Measurements from ENCODE around the gene VTI1A.
A peak's percentile ranks its signal among the peaks of the same experiment; 100 is the strongest.

Gene VTI1A

GRCh38 chr10:112765717-112766235 is 318.8 kb downstream of the VTI1A start:
- DNase-seq, result peak; percentile 82

DNA sequence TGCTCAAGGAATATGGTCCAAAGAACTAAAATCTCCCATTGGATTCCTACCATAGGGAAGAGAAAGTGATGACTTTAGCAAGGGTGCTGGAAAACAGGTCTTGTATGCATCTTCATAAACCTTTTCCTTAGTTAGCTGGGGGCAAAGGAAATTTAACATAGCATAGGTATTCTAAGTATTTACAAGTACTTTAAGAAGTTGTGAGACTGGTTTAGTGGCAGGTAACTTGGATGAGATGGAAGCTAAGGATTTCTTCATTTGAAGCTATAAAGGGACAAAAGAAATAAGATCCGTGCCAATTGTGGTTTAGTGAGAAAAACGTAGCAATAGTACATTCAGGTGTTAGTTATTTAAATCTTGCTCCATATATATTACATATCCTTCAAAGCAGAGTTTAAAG is 319.6 kb downstream of the VTI1A start:
- no peak for DNase-seq

- DNase-seq, result no peak
Measured at GRCh38 chr10:112767156-112767555, 320.1 kb downstream of the VTI1A start.

GRCh38 chr10:112768121-112768520 is 321.1 kb downstream of the VTI1A start:
- DNase-seq, result no peak

GRCh38 chr10:112769081-112769480 is 322.1 kb downstream of the VTI1A start:
- DNase-seq, result no peak

GRCh38 chr10:112769611-112770370 is 322.8 kb downstream of the VTI1A start:
- no peak for DNase-seq

DNA sequence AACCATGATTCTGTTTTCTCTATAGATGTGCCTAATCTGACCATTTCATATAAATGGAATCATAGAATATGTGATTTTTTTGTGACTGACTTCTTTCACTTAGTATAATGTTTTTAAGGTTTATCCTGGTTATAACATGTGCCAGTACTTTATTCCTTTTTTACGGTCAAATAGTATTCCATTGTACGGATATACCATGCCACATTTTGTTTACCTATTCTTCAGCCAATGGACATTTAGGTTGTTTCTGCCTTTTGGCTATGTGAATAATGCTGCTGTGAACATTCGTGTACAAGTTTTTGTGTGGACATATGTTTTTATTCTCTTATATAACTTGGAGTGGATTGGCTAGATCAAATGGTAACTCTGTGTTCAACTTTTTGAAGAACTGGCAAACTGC is 324.7 kb downstream of the VTI1A start:
- no peak for DNase-seq

GRCh38 chr10:112773783-112774182 is 326.8 kb downstream of the VTI1A start:
- DNase-seq, result no peak

- DNase-seq, result no peak
Measured at GRCh38 chr10:112774210-112774609, 327.2 kb downstream of the VTI1A start.

GRCh38 chr10:112774798-112775197 is 327.8 kb downstream of the VTI1A start:
- DNase-seq, result no peak

- DNase-seq, result no peak
Measured at GRCh38 chr10:112775381-112775780, 328.4 kb downstream of the VTI1A start.

DNA sequence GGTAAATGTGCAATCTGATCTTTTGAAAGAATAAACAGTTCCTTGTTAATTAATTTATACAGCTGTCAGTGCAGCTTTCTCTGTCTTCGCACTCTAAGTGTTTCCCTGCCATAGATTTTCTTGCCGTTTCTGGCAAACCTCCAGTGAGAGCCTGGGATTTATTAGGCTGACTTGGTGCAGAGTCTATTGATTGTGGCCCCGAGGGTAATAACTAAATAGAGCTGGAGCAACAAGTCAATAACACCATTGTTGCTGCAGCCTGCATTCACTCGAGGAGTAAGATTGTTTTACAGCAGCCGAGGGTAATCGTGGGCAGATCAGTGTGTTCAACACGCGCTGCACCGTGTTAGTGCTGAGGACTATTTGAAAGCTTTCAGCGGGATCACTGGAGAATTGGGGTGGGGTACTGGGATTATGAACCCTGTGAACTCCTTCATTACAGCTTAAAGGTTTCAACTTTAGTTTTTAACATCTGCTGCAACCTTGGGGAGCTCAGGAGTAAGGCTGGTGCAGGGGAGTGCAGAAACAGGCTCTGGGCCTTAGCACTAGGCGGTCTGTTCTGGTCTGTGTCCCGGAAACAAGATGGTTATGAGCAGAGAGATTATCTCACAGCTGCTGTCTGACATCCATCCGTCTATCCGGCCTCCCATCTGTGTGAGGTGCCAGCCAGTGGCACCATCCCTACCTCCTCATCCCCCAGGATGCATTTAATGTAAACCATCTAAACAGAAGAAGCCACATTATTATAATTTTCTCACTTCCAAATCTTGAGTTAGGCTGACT is 329.1 kb downstream of the VTI1A start:
- DNase-seq, result peak; percentile 68

GRCh38 chr10:112778579-112778978 is 331.6 kb downstream of the VTI1A start:
- no peak for DNase-seq

DNA sequence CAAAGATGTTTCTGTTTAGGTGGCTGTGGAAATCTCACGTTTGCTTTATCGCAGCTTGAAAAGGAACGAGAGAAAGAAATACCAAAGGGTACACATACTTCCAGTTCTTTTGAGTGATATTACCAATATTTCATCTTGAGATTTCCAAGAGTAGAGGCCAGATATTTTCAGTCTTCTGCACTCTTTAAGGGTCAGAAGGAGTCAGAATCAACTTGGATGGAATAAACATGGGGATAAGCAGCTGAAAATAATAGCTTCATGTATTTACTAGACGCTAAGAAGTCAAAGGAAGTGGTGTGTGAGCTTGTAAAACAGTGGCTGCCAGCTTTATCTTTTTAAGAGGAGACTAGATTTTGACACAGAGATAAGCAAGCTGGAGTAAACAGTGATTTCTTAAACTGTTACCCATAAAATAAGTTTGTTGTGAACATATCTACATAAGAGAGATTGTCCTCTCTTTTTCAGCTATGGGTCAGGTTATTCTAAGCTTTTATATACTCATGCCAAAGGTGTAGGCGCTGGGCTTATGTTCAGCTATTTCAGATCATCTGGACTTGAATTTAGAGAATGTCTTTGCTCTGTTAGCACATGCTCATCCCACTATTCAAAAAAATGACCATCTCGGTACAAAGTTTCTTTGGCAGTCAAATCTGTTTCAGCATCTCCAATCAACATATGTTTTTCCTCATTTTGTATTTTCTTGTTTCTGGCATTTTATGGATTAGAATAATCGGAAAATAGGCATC is 332.2 kb downstream of the VTI1A start:
- DNase-seq, result no peak

DNA sequence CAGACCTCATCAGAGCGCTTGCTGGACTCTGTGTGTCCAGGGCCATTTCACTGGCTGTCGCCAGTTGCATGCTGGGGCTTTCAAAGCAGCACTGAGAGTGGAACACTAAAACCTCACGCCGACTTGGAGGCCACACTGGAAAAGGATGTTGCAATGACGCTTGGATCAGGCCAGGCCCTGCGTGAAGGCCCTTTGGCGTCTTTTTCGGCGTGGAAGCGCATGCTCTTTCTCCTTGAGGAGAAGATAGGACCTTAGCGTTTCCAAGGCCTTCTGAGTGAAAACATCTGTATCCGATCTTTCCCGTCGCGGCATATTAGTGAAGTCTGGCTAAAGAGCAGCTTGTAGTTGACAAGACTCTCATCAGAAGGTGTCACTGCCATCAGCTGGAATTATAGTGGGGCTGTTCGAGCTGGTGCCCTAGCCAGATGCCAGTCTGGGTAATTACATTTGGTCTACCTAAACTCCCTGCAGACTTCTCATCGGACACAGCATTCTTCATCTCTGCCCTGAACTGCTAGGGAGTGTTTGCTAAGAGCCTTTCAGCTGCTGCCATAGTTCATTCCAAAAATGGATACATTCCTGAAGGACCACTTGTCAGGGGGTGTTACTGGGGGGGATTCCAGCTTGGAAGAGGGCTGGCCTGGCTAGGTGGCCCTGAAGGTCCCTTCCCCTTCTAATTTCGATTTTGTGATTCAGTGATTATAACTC is 335.3 kb downstream of the VTI1A start:
- DNase-seq, result no peak

DNA sequence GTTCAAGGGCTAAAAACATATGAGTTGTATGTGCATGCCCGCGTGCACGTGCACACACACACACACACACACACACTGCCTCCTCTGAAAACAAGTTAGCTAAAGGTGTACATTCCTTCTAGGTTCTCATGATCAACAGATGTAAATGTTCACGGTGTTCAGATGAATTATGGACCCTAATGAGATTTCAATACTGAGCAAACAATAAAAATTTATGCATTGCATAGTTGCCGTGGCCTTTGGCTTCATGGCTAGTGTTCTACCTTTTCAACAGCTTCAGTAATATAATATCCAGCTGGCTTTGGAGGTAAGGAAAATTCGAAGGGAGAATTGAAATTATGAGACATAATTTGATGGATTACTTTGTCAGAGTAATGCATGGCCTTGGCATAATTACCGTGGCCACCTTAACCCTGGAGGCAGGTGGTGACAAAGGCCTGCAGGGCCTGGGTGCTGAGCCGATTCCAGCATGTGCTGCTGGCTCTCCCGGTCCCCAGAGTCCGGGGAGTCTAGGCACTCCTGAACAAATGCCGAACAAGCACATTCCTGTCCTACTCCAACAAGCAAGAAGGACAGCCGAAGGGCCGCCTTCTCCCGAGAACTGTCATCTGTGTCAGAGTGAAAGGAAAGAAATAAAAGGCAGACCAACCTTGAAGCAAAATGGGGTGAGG is 336.5 kb downstream of the VTI1A start:
- DNase-seq, result peak; percentile 75

GRCh38 chr10:112784022-112784461 is 337.0 kb downstream of the VTI1A start:
- DNase-seq, result no peak

DNA sequence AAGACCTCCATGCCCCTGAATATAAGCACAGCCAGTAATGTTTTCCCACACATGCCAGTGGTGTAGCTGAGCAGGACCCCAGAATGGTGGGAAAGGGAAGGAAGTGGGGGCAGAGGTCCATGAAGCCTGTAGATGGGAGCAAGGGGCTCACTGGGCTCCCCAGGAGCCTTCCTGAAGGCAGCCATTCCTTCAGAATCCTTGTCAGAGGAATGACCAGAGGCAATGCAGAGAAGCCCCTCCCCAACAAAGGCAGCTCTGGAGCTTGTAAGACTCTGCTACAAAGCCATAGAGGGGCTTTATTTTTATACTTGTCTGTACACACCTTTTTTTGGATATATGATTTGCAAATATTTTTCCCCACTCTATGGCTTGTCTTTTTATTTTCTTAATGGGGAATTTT is 338.1 kb downstream of the VTI1A start:
- DNase-seq, result no peak

GRCh38 chr10:112789248-112789647 is 342.2 kb downstream of the VTI1A start:
- no peak for DNase-seq

GRCh38 chr10:112790030-112790429 is 343.0 kb downstream of the VTI1A start:
- peak; percentile 25 for DNase-seq

DNA sequence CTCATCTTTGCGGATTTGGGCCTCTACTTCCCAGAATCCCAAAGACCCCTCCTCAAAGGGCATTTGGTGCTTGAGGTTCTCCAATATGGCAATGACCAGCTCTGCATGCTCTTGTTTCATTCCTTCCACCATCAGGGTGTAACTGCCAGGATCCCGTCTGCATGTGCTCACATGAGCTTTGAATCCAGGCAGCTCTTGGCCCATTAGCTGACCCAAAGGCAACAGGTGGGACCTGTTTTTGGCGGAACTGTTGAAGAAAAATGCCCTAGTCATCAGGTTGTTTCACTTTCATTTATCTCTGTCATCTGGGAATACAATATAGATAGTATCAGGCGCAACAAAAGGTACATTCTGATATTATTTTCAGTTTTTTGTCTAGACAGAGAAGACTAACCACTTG is 343.9 kb downstream of the VTI1A start:
- DNase-seq, result peak; percentile 55

- DNase-seq, result peak; percentile 12
Measured at GRCh38 chr10:112791447-112791846, 344.4 kb downstream of the VTI1A start.
